Subcutaneous abdominal adipose tissue (tissue), 5 donors: Measurements from ENCODE around the gene PCDH8.
"Not testable (repeated sequence)": the region's sequence is repeated elsewhere in the genome, so short reads cannot be mapped to it uniquely, and the experiment has no call there.

Source experiments
- H3K27ac ChIP-seq: one replicate; pipeline ENCODE4 v1.7.0; 2013; ENCODE audit warnings: low read depth, mild to moderate bottlenecking, inconsistent platforms, low read length, moderate library complexity
- H3K27me3 ChIP-seq, 5 donors: one replicate each; pipeline ENCODE4 v1.7.0; 2013; ENCODE audit warnings: low read length in 5 of 5, inconsistent platforms in 1 of 5; ENCODE audit not compliant: control insufficient read depth in 5 of 5, insufficient read depth in 4 of 5
- H3K36me3 ChIP-seq, 5 donors: one replicate each; pipeline ENCODE4 v1.7.0; 2013; ENCODE audit warnings: low read length in 5 of 5; ENCODE audit not compliant: control insufficient read depth in 5 of 5, insufficient read depth in 5 of 5
- H3K4me1 ChIP-seq, 5 donors: one replicate each; pipeline ENCODE4 v1.7.0; 2013; ENCODE audit warnings: low read length in 5 of 5, mild to moderate bottlenecking in 3 of 5, moderate library complexity in 1 of 5; ENCODE audit not compliant: control insufficient read depth in 5 of 5, insufficient read depth in 5 of 5
- H3K4me3 ChIP-seq, 5 donors: one replicate each; pipeline ENCODE4 v1.7.0; 2013; ENCODE audit warnings: low read length in 5 of 5, low read depth in 1 of 5
- H3K9ac ChIP-seq, 5 donors: one replicate each; pipeline ENCODE4 v1.7.0; 2013; ENCODE audit warnings: low read length in 5 of 5, mild to moderate bottlenecking in 4 of 5, moderate library complexity in 3 of 5
- H3K9me3 ChIP-seq, 5 donors: one replicate each; pipeline ENCODE4 v1.7.0; 2013; ENCODE audit warnings: low read length in 5 of 5; ENCODE audit not compliant: control insufficient read depth in 5 of 5
- donor health status: healthy.
- donor health status: healthy.
- donor health status: healthy.
- donor health status: healthy.
- donor health status: healthy.

Gene PCDH8

DNA sequence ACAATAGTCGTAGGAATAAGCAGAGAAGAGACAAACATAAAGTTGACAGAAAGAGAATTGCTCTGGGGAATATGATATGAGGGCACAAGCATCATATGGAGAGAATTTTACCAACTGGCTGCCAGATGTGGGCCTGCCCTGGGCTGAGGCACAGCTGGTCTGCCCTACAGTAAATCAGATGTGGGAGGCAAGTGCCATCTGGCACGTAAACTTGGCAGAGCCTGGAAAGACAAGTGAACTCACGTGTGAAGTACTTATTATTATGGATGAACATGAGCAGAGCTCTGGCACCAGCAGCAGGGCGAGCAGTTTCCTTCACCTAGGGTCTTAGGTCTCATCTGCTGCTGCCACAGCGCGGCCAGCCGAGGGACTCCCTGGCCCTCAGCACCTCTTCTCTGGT lies 20.6 kb downstream of the PCDH8 start:
- Histone ChIP-seq H3K9ac (no peak overlapping the region), H3K9me3 (no peaks in the 10 kb centered on the region), H3K27me3 (peaks cover 0 to 5% (median 0%) of the 10 kb centered on the region in 5 donors), H3K4me1 (no peaks in the 10 kb centered on the region), H3K36me3 (no peaks in the 10 kb centered on the region), H3K4me3 (no peak overlapping the region), H3K27ac (no peak overlapping the region)

DNA sequence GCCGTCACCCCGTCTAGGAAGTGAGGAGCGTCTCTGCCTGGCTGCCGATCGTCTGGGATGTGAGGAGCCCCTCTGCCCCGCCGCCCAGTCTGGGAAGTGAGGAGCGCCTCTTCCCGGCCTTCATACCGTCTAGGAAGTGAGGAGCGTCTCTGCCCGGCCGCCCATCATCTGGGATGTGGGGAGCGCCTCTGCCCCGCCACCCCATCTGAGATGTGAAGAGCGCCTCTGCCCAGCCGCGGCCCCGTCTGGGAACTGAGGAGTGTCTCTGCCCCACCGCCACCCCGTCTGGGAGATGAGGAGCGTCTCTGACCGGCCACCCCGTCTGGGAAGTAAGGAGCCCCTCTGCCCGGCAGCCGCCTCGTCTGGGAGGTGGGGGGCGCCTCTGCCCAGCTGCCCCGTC lies 30.6 kb downstream of the PCDH8 start:
- not testable (repeated sequence) for H3K9me3 ChIP-seq, H3K27me3 ChIP-seq, H3K4me3 ChIP-seq, H3K4me1 ChIP-seq, H3K27ac ChIP-seq, H3K36me3 ChIP-seq, H3K9ac ChIP-seq

DNA sequence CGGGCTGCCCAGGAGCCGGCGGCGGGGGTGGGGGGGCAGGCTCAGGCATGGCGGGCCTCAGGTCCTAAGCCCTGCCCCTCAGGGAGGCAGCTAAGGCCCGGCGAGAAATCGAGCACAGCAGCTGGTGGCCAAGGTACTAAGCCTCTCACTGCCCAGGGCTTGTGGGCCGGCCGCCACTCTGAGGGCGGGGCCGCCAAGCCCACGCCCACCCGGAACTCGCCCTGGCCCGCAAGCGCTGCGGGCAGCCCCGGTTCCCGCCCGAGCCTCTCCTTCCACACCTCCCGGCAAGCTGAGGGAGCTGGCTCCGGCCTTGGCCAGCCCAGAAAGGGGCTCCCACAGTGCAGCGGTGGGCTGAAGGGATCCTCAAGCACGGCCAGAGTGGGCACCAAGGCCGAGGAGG lies 33.1 kb downstream of the PCDH8 start:
- peaks cover 0 to 4% (median 0%) of the 10 kb centered on the region in 5 donors for H3K27me3 ChIP-seq
- no peak overlapping the region for H3K9ac ChIP-seq

DNA sequence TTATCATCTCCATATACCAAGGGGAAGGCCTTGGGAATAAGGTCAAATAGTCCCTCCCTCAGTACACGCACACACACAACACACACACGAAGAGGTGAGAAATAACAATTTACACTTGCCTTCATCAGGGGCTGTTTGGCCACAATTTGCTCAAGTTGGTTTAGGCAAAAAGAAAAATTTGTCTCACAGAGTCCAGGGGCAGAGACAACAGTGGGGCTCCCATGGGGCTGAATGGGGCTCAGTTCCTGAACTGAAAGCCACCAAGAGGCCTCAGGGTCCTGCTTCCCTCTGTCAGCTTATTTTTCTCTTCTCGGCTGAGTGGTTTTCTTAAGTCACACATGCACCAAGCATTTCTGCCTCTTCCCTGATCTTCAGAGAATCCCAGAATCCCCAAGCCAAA lies 35.5 kb downstream of the PCDH8 start:
- no peaks in the 10 kb centered on the region for H3K36me3 ChIP-seq
- no peak overlapping the region for H3K9ac ChIP-seq
- no peak overlapping the region for H3K27ac ChIP-seq
- peaks cover 0 to 9% (median 3%) of the 10 kb centered on the region in 5 donors for H3K4me1 ChIP-seq
- H3K9me3 ChIP-seq: no peaks in the 10 kb centered on the region
- peaks cover 0 to 4% (median 0%) of the 10 kb centered on the region in 5 donors for H3K27me3 ChIP-seq
- no peak overlapping the region for H3K4me3 ChIP-seq

More for the DNA sequence above, 33.1 kb downstream of the PCDH8 start:
- H3K4me3 ChIP-seq: no peak overlapping the region
- H3K4me1 ChIP-seq: no peaks in the 10 kb centered on the region
- no peak overlapping the region for H3K27ac ChIP-seq
- H3K9me3 ChIP-seq: no peaks in the 10 kb centered on the region
- H3K36me3 ChIP-seq: no peaks in the 10 kb centered on the region

DNA sequence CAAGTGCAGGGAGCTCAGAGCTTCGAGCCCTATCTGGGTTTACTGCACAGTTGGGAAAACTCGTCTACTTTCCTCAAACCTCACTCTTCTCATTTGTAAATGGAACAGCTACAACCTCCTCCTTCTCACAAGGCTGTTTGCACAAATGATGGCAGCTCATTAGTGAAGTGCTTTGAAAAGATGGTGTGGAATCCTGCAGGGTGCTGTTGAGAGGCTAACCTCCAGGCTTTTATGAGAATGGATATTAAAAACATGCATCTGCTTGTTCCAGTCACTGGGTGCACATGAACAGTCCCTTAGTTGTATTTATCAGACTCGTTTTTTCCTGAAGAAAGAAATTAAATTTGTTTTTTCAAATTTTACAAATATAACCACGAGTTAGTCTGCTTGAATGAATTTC lies 36.6 kb downstream of the PCDH8 start:
- peaks cover 0 to 4% (median 0%) of the 10 kb centered on the region in 5 donors for H3K27me3 ChIP-seq
- no peaks in the 10 kb centered on the region for H3K36me3 ChIP-seq
- no peak overlapping the region for H3K9ac ChIP-seq
- no peaks in the 10 kb centered on the region for H3K9me3 ChIP-seq
- H3K4me3 ChIP-seq: no peak overlapping the region
- H3K4me1 ChIP-seq: peaks cover 0 to 9% (median 3%) of the 10 kb centered on the region in 5 donors
- H3K27ac ChIP-seq: no peak overlapping the region

DNA sequence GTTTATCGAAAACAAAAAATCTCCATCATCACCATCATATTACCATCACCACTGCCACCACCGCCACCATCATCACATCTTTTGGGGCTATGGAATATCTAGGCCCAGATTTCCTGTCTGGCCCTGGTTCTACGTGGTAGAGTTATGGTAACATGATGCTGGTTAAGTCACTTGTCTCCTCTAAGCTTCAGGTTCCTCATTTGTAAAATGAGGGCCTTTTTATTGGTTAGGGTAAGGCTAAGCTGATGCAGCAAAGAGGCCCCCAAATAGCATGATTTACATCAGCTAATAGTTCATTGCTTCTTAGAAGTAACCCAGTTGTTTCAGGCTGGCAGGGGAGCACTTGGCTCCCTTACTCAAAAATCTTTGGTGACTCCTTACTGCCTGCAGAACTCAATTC lies 37.9 kb downstream of the PCDH8 start:
- Histone ChIP-seq H3K4me1 (peaks cover 0 to 9% (median 3%) of the 10 kb centered on the region in 5 donors), H3K9me3 (no peaks in the 10 kb centered on the region), H3K36me3 (no peaks in the 10 kb centered on the region), H3K27me3 (peaks cover 0 to 4% (median 0%) of the 10 kb centered on the region in 5 donors), H3K9ac (no peak overlapping the region), H3K4me3 (no peak overlapping the region), H3K27ac (no peak overlapping the region)

DNA sequence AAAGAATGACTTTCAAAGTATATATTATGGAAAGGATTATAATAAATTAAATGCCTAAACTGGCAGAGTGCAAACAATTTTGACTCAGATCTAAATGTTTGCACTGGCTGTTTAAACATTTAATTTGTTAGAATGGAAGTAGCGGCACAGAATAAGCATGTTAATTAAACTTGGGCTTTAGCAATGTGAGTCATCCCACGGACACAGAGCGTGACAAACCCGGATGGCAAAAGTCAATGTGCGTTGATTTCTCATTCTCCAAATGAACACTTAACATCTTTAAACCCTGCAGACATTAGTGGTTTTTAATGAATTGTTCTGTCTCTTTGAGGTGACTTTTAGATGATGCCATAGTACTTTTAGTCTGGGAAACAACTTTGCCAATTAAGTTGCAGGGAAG lies 38.4 kb downstream of the PCDH8 start:
- H3K36me3 ChIP-seq: no peaks in the 10 kb centered on the region
- H3K27ac ChIP-seq: no peak overlapping the region
- no peak overlapping the region for H3K4me3 ChIP-seq
- H3K9me3 ChIP-seq: no peaks in the 10 kb centered on the region
- peaks cover 0 to 4% (median 0%) of the 10 kb centered on the region in 5 donors for H3K27me3 ChIP-seq
- H3K4me1 ChIP-seq: peaks cover 0 to 9% (median 3%) of the 10 kb centered on the region in 5 donors
- no peak overlapping the region for H3K9ac ChIP-seq

DNA sequence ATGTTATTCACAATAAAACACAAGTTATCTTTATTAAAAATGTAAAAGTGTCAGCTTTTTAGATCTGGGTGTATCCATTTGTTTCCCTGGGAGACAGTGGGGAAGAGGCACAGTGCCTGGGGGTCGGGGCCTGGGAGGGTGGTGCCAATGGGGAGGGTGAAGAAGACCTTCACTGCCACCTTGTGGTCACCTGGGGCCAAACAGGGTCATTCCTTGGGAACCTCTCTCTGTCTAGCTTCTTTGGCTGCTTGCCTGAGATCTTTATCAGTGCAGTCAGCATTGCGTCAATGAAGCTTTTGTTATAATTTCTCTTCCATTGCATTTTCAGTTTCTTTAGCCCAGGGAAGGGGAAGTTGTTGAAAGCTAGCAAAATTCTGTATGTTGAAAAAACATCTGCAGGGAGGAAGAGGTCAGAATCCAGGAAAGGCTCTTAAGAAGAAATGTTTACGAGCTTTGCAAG lies 39.1 kb downstream of the PCDH8 start:
- Histone ChIP-seq H3K9ac (no peak overlapping the region), H3K27ac (no peak overlapping the region), H3K4me3 (no peak overlapping the region), H3K4me1 (peaks cover 0 to 9% (median 3%) of the 10 kb centered on the region in 5 donors), H3K27me3 (peaks cover 0 to 2% (median 0%) of the 10 kb centered on the region in 5 donors), H3K9me3 (no peaks in the 10 kb centered on the region), H3K36me3 (no peaks in the 10 kb centered on the region)

DNA sequence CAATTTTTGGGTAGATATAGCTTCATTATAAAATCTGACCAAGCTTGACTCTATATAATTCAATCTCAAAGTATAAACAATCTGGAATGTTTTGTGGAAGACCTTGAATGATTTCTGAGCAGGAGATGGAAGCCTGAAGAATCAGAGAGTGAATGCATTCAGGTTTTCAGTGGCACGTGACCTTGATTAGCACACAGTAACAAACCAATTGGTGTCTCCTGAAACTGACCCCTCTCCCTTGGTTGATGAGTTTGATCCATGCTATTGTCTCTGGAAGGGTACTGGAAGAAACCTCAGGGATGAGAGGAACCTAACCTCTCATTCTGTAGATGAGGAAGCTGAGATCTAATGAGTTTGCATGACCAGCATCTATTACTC lies 39.6 kb downstream of the PCDH8 start:
- no peak overlapping the region for H3K9ac ChIP-seq
- no peaks in the 10 kb centered on the region for H3K36me3 ChIP-seq
- H3K4me3 ChIP-seq: no peak overlapping the region
- H3K27ac ChIP-seq: no peak overlapping the region
- H3K27me3 ChIP-seq: no peaks in the 10 kb centered on the region
- H3K4me1 ChIP-seq: peaks cover 0 to 9% (median 3%) of the 10 kb centered on the region in 5 donors
- no peaks in the 10 kb centered on the region for H3K9me3 ChIP-seq

DNA sequence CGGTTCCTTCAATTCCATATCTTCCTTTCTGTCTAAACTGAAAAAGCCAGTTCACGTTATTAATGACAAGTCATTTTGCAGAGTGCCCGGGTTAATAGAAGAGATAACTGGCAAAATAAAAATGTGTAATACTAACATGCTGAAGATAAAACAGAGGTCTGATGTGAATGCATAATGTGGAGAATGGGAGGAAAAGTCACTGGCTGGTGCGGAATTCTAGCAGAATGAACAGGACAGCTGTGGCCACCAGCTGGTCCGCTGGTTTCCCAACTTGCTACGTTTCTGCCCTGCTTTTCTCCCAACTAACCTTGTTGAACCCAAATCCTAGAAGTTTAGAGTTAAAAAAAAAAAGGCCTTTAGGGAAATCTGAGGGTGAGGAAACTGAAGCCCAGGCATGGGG lies 42.4 kb downstream of the PCDH8 start:
- Histone ChIP-seq H3K9me3 (no peaks in the 10 kb centered on the region), H3K9ac (no peak overlapping the region), H3K27ac (no peak overlapping the region), H3K36me3 (no peaks in the 10 kb centered on the region), H3K27me3 (peaks cover 0 to 5% (median 0%) of the 10 kb centered on the region in 5 donors), H3K4me1 (peaks cover 0 to 9% (median 3%) of the 10 kb centered on the region in 5 donors), H3K4me3 (no peak overlapping the region)

DNA sequence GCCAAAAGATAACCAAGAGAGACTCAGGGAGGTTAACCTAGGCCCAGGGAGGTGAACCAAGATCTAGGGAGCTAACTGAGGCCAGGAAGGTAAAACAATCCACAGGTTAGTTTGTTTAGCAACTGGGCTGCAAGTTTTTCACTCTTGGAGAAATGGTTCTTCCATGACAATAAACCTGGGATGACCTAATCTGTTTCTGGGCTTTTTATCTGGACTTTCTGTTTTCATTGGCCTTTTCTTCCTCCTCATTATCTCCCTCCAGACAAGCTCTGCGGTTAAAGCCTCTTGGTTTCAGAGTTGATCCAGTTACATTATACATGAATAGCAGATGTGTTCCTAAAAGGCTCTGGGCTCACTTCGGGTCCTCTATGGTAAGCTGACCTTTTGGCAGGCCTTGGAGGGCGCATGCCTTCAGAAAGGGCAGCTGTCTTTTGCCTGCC lies 44.2 kb downstream of the PCDH8 start:
- Histone ChIP-seq H3K9ac (no peak overlapping the region), H3K4me3 (no peak overlapping the region), H3K36me3 (no peaks in the 10 kb centered on the region), H3K4me1 (no peaks in the 10 kb centered on the region), H3K27me3 (peaks cover 0 to 5% (median 0%) of the 10 kb centered on the region in 5 donors), H3K27ac (no peak overlapping the region), H3K9me3 (no peaks in the 10 kb centered on the region)
